PFSK-1 (cell line): Measurements from ENCODE around the gene TP53I11.

ENCODE experiments used
- POLR2AphosphoS5 ChIP-seq: IDR thresholded peaks from 2 replicates; pipeline ENCODE4 v1.6.1; 2012; ENCODE audit warnings: low read depth, mild to moderate bottlenecking, control low read depth, low read length, moderate library complexity
- TF ChIP-seq, protein P1 (sequence below), 2 experiments: IDR thresholded peaks; 2 replicates each; pipeline versions ENCODE4 v1.6.1 to v1.8.0; 2011 to 2012; ENCODE audit warnings: low read depth in 2 of 2, low read length in 2 of 2, control low read depth in 1 of 2, inconsistent platforms in 1 of 2, mild to moderate bottlenecking in 1 of 2, moderate library complexity in 1 of 2; ENCODE audit not compliant: insufficient read depth in 1 of 2

DNA sequence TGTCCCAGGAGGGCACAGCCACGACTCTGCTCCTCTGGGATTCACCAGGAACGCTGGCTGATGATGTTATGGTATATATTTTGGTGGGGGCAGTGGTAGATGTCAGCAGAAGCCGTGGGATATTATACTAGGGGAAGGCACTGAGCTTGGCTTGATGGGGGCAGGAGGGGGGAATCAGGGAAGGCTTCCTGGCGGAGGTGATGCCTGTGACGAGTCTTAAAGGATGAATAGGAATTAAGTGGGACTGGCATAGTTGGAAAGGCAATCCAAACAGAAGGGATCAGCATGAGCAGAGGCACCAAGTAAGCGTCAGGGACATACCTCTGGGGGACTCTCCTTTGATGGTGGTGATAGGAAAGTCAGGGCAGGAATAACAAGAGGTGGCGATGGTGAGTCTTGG is 47.6 kb downstream of the TP53I11 start:
- no peak for TF ChIP-seq POLR2AphosphoS5
- TF ChIP-seq, protein P1, sequence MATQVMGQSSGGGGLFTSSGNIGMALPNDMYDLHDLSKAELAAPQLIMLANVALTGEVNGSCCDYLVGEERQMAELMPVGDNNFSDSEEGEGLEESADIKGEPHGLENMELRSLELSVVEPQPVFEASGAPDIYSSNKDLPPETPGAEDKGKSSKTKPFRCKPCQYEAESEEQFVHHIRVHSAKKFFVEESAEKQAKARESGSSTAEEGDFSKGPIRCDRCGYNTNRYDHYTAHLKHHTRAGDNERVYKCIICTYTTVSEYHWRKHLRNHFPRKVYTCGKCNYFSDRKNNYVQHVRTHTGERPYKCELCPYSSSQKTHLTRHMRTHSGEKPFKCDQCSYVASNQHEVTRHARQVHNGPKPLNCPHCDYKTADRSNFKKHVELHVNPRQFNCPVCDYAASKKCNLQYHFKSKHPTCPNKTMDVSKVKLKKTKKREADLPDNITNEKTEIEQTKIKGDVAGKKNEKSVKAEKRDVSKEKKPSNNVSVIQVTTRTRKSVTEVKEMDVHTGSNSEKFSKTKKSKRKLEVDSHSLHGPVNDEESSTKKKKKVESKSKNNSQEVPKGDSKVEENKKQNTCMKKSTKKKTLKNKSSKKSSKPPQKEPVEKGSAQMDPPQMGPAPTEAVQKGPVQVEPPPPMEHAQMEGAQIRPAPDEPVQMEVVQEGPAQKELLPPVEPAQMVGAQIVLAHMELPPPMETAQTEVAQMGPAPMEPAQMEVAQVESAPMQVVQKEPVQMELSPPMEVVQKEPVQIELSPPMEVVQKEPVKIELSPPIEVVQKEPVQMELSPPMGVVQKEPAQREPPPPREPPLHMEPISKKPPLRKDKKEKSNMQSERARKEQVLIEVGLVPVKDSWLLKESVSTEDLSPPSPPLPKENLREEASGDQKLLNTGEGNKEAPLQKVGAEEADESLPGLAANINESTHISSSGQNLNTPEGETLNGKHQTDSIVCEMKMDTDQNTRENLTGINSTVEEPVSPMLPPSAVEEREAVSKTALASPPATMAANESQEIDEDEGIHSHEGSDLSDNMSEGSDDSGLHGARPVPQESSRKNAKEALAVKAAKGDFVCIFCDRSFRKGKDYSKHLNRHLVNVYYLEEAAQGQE (IDR thresholded peaks at IDR 0.05; ENCODE audit: insufficient read depth in 1 of 2, low read depth in 2 of 2, low read length in 2 of 2): no peak
